ENCODE measurements around the gene HEMGN.

The HEMGN gene

DNA sequence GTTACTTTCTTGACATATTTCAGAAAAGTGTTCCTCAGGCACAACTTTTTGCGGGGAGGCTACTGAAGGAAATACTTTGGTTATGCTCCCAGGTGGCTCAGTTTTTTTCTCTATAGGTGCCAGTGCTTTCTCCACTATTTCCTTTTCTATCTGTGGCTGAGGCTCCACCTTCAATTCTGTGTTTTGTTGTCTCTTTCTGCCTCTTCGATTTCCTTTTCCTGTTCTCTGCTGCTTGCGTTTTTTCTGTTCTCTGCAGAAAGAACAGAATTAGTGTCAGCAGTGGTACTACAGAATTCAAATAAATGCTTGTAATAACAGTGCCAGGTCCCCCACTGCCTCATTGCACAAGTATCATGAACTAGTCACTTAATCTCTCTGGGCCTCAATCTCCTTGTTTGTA lies 7.0 kb downstream of the HEMGN start:
- no peak for DNase-seq (ENCODE audit: low read depth in 2 of 2)

DNA sequence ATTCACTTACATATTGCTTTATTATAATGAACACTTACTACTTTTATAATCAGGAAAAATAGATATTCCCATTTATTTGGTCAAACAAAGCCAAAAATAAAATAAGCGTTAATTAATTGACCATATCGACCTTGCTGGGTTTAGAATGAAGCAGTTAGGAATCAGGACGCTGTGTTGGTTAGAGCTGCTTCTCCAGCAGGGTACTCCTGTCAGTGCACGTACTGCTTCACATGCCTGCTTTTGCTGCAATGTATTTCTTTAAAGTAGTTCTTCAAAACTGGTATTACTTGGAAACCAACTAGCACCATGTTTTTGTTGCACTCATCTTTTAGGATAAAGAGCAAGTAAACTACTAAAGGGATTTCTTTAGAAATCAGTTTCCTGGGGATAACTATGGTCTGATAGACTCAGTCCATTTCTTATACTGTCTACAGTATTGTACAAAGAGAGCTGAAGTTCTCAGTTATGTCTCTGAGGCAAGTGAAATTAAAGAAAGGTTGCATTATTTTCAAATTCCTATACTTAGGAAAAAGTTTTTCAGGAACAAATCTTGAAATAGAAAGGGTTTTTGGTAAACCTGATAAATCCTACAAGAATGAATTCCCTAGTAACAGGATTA lies 8.9 kb downstream of the HEMGN start:
- DNase-seq (ENCODE audit: low read depth in 2 of 2) = no peak

DNA sequence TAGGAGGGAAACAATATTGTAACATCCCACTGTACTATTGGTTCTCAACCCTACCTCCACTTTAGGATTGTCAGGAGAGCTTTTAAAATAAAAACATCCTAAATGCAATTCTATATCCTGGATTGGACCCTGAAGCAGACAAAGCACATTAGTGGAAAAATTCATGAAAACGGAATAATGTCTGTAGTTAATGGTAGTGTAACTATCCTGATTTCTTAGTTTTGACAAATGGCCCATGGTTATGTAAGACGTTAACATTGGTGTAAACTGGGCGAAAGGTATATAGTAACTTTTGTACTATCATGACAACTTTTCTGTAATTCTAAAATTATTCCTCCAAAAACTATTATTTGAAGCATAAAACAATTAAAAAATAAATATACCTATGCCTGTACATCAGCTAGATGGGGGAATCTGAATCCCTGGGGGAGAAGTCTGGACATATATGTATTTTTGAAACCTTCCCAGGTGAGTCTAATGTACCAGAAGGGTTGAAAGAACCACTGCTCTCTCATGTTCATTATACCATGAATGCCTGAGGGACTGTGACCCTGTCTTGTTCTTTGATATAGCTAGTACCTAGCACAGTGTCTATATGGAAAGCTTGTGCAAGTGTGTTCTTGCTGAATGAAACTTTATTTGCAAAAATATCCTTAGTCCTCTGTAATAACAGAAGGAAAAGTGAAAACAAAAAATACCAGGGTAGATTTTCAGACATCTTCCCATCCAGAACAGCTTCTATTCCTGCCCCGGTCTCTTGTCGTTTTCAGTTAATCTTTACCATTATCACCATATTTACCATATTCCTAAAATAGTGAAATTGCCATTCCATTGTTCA lies 12.3 kb downstream of the HEMGN start:
- DNase-seq (ENCODE audit: low read depth in 2 of 2) = no peak

DNA sequence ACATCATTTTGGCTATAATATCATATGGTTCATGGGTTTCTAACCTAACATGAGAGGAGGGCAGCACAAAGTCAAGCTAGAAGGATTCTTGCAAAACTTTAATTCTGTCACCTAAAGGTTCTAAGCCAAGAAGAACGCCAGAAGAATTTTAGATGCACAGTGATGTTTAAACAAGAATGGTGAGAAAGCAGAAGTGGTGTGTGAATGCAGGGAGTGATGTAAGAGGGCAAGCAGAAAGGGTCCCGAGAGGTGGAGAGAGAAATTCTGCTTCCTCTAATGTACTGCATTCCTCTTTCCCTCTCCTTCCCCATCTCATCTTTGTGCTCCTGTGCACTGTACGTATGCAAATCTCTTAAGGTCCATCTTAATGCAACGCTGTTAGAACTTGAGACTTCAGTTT lies 13.6 kb downstream of the HEMGN start:
- no peak for DNase-seq (ENCODE audit: low read depth in 2 of 2)

DNA sequence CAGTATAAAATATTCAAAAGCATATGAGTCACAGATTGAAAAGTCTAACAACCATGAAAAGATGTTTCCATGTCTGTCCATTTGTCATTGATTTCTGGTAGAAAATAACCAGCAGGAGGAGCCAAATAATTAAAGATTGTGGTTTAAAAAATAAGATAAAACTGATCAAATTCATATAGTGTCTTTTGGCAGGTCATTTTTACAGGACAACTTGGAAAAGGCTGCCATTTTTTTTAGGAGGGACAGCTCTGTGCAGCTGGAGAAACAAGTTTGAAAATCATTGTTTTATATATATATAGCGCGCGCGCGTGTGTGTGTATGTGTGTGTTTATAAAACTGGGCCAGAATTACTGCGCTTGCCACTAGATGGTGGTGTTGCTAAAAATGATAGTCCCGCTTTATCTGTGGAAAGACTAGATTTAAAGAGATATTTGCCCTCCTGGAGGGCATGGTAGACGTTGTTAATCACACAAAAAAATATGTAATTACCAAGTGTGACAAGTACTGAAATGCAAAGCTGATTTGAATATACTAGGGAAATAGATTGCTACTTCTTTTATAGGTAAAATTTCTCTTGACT lies 14.4 kb downstream of the HEMGN start:
- DNase-seq (ENCODE audit: low read depth in 2 of 2) = peak in 1 of 2 donors; percentile 62

DNA sequence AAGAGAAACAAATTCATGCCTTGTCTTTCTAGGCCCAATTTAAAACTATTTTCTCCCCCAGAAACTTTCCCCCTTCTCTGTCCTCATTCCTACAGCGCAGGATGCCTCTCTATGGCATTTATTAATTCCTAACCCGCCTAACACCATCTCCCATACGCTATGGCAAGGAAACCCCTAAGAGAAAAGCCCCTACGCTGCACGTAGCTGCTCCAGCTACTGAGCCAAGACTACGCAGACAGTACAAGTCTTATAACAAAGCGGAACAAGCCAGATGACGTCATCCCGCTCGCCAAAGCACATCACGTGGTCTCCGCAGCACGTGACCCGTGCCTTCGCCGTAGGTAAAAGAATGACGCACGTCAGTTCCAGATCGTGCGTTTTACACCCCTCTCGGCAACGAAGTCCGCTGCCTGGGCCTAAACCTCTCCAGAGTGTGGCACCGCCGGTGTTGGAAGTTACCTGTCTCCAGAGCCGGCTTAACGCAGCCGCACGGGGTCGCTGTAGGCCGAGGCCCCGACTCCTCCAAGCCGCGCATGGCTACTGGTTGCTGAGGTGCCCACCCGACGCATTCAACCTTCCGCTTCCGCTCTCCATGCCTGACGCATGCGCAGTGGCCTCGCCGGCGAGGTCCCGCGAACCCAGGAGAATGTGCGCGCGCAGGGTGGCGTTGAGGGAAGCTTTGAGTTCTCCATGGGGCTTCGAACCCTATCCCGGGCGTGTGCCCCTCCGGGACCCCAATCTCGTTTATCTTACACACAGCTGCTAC lies 15.8 kb downstream of the HEMGN start, which contains the start of gene TRMO:
Gene TRMO, minus strand, starts transcription at position 542 of the 766 bp plus-strand sequence. Its CDS starts 7 bp downstream, at position 535.
- DNase-seq (ENCODE audit: low read depth in 2 of 2) = peak; percentile 95 to 96

DNA sequence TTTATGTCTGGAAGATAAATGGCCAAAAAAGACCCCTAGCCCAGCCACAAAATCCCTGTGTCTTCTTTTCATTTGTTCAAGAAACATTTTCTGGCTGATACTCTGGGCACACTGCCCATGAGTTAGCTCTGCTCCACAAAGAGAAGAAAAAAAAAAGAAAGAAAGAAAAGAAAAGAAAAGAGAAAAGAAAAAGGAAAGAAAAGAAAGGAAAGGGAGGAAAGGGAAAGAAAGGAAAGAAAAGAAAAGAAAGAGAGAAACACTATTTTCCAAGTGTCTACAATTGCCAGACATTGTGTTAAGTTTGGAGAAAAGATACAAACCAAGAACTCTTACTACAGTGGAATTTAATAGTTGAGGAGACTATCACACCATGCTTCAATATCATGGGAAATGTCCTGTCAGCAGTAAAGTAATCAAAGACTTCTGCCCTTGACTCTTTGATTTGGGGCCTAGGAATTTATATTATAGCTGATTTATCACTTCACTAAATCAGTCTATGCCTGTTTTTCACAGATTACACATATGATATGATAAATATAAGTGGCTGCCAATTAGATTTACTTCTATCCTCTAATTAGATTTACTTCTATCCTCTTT lies 18.7 kb downstream of the HEMGN start:
- DNase-seq (ENCODE audit: low read depth in 2 of 2) = no peak

DNA sequence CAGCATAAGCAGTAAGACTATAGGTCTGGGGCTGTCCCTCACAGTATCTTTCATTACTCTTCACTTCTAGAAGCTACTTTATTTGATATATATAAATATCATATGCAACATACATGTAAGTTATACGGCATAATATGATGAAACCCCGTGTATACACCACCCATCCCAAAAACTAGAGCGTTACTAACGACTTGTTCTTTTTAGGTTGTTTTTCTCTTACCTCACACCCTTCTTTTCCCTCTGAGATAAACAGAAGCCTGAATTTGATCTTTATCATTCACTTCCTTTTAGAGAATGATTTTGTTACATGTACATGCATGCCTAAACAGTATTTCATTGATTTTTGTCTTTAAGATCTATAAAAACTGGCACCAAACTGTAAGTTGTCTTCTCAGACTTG lies 19.4 kb downstream of the HEMGN start:
- no peak for DNase-seq (ENCODE audit: low read depth in 2 of 2)

DNA sequence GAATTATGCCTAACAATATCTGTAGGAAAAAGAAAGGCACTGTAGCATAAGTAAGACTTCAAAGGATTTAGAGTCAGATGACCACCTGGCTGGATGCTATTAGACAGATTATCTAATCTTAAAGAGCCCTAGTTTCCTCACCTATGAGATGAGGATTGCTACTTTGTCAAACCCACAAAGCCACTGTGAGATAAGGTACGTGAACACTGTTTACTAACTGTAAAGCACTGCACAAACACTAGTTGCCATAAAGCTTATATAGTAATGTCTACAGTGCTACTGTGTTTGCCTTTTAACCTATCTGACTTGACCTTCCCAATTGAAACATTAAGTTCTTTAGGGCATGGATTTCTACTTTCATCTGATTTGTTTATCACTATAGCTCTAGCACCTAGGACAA lies 26.0 kb downstream of the HEMGN start:
- no peak for DNase-seq (ENCODE audit: low read depth in 2 of 2)

DNA sequence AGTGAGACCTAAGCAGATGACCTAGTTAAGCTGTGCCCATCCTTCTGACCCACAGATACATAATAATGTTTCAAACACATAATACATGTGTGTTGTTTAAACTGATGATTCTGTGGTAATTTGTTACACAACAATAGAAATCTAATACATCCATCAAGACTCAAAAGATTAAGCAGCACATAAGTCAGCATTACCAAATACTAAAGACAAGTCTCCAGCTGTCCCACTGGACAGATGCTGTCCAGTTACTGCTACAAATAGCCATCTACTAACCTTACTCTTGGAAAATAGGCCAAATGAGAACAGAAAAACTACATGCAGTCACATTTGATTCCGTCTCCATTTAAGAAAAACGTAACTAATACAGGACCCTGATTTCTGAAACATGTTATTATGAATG lies 26.4 kb downstream of the HEMGN start:
- DNase-seq (ENCODE audit: low read depth in 2 of 2) = no peak

DNA sequence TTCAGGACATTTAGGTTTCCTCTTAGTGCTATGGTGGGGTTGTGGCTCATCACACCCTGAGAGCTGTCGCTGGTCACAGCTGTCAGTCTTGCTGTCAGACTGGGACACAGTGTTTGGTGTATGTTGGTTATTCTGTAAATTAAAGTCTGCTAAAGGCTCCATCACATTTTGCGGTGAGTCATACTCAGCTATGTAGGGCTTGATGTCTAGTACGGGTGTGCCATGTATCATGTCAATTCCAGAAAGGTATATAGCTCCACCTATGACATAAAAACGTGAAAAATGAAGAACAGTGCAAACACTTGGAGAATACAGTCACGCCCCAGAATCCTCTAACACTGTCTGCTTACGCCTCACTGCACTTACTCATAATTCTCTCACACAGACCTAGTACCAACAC lies 27.6 kb downstream of the HEMGN start:
- no peak for DNase-seq (ENCODE audit: low read depth in 2 of 2)

DNA sequence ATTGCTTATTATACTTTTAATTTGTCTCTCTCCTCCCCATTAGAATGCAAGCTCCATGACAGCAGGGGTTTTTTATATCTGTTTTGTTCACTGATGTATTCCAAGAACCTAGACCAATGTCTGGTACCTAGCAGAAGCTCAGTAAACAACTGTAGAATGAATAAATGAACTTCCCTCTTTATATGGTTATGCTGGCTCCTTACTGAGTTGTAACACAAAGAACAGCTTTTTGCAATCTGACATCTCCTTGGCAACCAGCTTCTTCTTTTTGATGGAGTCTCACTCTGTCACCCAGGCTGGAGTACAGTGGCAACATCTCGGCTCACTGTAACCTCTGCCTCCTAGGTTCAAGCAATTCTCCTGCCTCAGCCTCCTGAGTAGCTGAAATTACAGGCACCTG lies 29.3 kb downstream of the HEMGN start:
- no peak for DNase-seq (ENCODE audit: low read depth in 2 of 2)

DNA sequence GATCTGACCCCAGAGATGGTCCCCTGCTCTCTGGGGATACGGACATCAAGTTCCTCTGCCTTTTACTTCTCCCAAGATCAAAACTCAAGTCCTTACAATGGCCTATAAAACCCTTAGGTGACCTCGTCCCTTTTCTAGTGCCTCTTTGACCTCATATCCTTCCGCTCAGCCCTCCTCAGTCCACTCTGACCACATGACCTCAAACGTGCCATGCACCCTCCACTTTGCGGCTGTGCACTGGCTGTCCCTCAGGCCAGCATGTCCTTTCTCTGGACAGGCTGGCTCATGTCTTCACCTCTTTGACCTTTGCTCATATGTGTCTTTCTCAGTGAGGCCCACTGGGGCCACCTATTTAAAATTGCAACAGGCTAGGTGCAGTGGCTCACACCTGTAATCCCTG lies 30.3 kb downstream of the HEMGN start:
- DNase-seq (ENCODE audit: low read depth in 2 of 2) = no peak

DNA sequence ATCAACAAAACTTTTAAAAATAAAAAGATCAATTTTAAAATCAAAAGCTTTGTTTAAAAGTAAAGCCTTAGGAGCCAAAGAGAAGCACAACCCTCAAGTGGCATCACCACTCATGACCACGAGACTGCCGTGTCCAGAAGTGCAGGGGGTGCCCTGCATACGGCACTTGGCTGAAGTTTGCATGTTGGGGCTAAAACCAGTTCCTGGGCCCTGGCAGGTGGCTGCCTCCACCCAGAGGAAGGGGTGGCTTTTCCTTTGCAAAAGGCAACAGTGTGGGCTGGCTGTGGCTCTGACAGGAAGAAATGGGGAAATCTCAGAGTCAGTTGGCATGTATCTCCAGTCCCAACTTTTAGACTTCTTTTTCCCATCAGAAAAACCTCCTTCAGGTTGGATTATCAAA lies 30.9 kb downstream of the HEMGN start:
- DNase-seq (ENCODE audit: low read depth in 2 of 2) = no peak

DNA sequence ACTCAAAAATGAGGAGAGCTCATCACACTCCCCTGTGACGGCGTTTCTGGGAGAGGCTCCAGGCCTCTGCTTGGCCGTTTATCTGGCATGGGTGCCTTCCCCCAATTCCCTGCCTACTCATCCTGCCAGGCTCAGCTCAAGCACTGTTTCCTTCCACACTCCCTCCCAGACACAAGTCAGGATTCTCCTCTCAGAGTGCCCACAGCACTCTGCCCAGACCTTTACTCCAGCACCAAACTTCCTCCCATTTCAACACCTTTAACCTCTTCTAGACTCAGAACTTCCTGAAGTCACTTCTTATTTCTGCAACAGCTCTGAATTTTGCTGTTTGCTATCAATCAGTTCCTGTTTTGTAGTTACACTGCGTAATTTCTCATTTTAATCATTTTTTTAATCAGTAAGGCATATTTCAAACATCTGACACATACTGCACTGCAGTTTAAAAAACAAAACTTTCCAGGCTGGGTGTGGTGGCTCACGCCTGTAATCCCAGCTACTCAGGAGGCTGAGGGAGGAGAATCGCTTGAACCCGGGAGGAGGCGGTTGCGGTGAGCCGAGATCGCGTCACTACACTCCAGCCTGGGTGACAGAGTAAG lies 31.6 kb downstream of the HEMGN start:
- DNase-seq (ENCODE audit: low read depth in 2 of 2) = no peak

DNA sequence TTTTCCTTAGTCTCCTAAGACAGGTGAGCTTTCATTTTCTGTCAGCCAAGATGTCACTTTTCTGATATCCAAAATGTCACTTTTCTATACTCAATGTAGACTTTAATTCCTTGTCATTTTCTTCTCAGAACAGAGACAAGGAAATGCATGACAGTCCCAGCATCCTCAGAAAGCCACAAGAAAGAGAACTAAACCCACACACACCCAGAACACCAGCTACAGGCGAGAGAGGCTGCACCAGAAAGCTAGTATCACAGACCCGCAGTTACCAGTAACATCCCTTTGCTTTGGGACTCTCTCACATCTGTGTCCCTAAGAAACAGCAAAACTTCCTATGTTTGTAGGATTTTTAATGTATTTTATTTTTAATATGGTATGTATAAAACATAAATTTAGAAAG lies 32.7 kb downstream of the HEMGN start:
- DNase-seq (ENCODE audit: low read depth in 2 of 2) = no peak

DNA sequence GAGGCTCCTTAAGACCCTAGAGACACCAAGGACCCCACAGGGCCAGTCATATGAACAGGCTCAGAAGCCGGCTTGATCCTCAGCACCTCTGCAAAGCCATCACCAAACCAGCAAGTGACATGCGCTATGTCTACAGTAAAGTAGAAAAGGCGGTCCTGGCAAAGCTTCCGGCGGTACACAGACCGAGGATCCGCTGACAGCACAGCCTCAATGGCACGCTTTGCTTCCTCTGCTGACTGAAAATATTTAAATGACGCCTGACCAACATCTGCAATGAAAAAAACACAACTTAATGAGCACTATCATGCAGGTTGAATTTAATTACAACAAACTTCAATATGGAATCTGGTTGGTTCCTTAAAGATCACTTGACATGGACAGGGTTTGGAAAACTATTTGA lies 33.2 kb downstream of the HEMGN start:
- peak in 1 of 2 donors; percentile 34 for DNase-seq (ENCODE audit: low read depth in 2 of 2)

DNA sequence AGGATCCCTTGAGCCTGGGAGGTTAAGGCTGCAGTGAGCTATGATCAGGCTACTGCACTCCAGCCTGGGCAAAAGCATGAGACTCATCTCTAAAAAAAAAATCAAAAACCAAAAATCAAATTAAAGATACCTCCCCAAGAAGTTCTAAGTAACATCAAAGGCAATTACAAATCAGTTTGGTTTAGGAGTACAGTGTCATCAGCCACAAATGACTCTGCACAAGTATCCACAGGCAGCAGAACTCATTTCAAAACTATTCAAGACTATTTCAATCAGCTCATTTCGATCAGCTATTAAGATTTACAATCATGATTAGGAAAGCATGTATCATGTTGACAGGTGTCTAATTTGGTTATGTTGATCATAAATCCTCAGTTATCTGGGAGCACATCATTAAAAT lies 34.8 kb downstream of the HEMGN start:
- DNase-seq (ENCODE audit: low read depth in 2 of 2) = no peak

DNA sequence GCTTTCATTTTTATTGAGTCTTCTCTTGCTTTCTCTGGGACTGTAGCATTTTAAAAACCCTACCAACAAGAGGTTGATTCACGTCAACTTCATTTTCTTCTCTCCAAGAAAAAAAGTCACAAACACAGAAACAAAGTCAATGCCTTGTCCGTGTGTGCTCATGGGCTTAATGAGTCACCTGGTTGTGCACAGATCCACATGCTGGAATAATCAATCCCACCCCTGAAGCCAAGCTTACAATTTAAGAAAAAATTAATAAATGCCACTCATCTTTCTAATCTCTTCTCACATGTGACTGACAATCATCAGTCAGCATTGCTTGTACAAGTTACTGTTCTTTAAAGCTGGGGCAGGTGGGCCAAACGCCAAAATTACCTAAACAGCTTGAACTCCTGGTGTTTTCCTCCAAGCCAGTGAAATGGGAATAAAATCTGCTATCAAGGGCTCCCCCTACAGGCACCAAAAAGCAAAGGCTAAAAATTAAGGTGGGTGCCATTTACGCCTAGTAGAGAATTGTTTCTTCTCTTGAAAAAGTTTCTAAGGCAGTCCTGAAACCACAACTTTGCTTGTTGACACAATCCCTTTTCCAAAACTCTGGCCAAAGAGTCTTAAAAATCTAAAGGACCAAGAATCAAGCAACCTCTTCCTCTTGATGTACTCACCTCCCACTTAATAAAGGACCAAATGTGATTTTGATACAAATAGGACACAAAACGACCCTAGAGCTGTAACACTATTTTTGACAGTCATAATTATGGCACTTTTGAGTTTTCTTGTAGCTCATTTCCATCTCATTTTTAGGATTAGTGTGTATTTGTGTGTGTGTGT lies 37.0 kb downstream of the HEMGN start:
- no peak for DNase-seq (ENCODE audit: low read depth in 2 of 2)

DNA sequence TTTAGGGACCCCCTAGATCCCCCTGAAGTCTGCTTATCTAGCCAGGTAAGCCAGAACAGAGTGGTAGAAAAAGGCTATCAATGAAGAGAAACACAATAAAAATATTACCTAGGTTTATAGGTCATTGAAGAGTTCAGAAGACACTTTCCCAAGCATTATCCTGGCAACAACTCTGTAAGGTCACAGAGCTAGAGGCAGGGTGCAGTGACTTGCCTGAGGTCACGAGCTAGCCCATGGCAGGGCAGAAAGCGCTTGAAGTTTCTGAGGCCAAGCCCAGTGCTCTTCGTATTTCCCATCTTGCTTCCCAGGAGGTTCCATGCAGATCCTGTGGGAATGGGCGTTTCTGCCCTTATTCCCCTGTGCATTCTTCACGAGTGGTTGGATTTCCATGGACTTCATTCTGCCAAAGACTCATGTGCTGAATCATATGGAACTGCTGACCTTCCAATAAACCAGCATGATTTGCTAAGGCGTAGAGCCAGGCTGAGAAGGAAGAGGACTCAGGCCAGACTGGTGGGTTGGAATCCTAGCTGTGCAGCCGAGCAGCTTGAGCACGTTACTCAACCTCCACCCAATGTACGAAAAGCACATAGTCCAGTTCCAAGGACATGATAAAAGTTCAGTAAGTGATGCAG lies 37.8 kb downstream of the HEMGN start:
- DNase-seq (ENCODE audit: low read depth in 2 of 2) = no peak
